Colonic mucosa (tissue), 4 donors: Measurements from ENCODE around the gene PDCD11. TPM values are rescaled to one million over a fixed set of nuclear protein-coding genes. Genes with fewer than 3 reads are reported as not detected.
"Not testable (repeated sequence)": the region's sequence is repeated elsewhere in the genome, so short reads cannot be mapped to it uniquely, and the experiment has no call there.

ENCODE experiments used
- DNase-seq: peaks from one replicate; pipeline ENCODE4 v3.0.0-alpha.2; 2020
- H3K27ac ChIP-seq: fragments of 200-600 bp; one replicate; pipeline ENCODE4 v1.8.0; 2021
- H3K27me3 ChIP-seq: fragments of 200-600 bp; one replicate; pipeline ENCODE4 v1.8.0; 2021
- H3K36me3 ChIP-seq: fragments of 200-600 bp; one replicate; pipeline ENCODE4 v1.8.0; 2021
- H3K4me1 ChIP-seq: fragments of 200-600 bp; one replicate; pipeline ENCODE4 v1.8.0; 2021; ENCODE audit warnings: mild to moderate bottlenecking
- H3K4me3 ChIP-seq: fragments of 200-600 bp; one replicate; pipeline ENCODE4 v1.8.0; 2021
- H3K9ac ChIP-seq, 2 donors: one replicate each; pipeline ENCODE4 v1.7.0; 2013; ENCODE audit warnings: control low read depth in 2 of 2, low read depth in 2 of 2, low read length in 2 of 2
- H3K9me3 ChIP-seq: fragments of 200-600 bp; one replicate; pipeline ENCODE4 v1.8.0; 2021
- CTCF ChIP-seq: fragments of 200-600 bp; IDR thresholded peaks from one replicate; pipeline ENCODE4 v1.8.0; 2022; ENCODE audit warnings: antibody characterized with exemption, mild to moderate bottlenecking
- intact Hi-C: fragments of 100-400 bp; cut with DNase I; formaldehyde crosslinking; loops from one replicate; pipeline ENCODE4 v1.14.1; 2022
- total RNA-seq, 2 donors: library from RNA; stranded (reverse); fragmentation: NEBNext Ultra II Directional in 1 of 2; extraction: Animal tissue kit (Norgen Biotek cat#: 25700) in 1 of 2; gene quantifications; one replicate each; pipeline ENCODE4 v1.2.1, GENCODE V29; 2021
- donor health status: healthy.
- donor health status: DM: no; HTN: no; CAD: no.
- donor health status: DM: no; HTN: no; CAD: no.

Gene PDCD11
- total RNA-seq, 2 donors from 2014 or later, result 14.9 to 33.6 TPM

- TF ChIP-seq CTCF, result no peak
- intact Hi-C loops, result no loop called here
- Histone ChIP-seq H3K4me3 (no peak overlapping the region), H3K4me1 (no peaks in the 10 kb centered on the region), H3K27ac (no peak overlapping the region), H3K9me3 (no peaks in the 10 kb centered on the region), H3K27me3 (no peaks in the 10 kb centered on the region), H3K36me3 (no peaks in the 10 kb centered on the region), H3K9ac (no peak overlapping the region)
- no peak for DNase-seq
Observed at GRCh38 chr10:103355906-103356599, 40.4 kb upstream of the PDCD11 start.

- H3K4me3 ChIP-seq, H3K27me3 ChIP-seq, H3K36me3 ChIP-seq, H3K4me1 ChIP-seq, H3K27ac ChIP-seq, intact Hi-C loops, DNase-seq, H3K9me3 ChIP-seq, H3K9ac ChIP-seq: not testable (repeated sequence)
Observed at GRCh38 chr10:103359493-103359892, 36.9 kb upstream of the PDCD11 start.

GRCh38 chr10:103360791-103361190, 35.6 kb upstream of the PDCD11 start:
- H3K9me3 ChIP-seq, H3K27me3 ChIP-seq, H3K9ac ChIP-seq, H3K27ac ChIP-seq, H3K4me3 ChIP-seq, intact Hi-C loops, H3K36me3 ChIP-seq, H3K4me1 ChIP-seq, DNase-seq: not testable (repeated sequence)

- no peak for TF ChIP-seq CTCF
Observed at GRCh38 chr10:103367379-103367781, 29.0 kb upstream of the PDCD11 start.

GRCh38 chr10:103367782-103368518, 28.5 kb upstream of the PDCD11 start, which contains the start of gene TAF5:
TSS of gene TAF5 (plus strand) at chr10:103367976. CDS start at chr10:103367990, 14 bp downstream.
- Histone ChIP-seq H3K9me3 (no peaks in the 10 kb centered on the region), H3K27ac (peak within 1 kb of the TSS; percentile 89), H3K4me1 (no peaks in the 10 kb centered on the region), H3K27me3 (no peaks in the 10 kb centered on the region), H3K4me3 (peak within 1 kb of the TSS; percentile 96), H3K36me3 (no peaks in the 10 kb centered on the region), H3K9ac (peak within 1 kb of the TSS; percentile 72 to 96)
- intact Hi-C loops, result no loop called here
- TF ChIP-seq CTCF, result no peak
- peak; percentile 95 for DNase-seq

More at GRCh38 chr10:103367379-103367781, 29.0 kb upstream of the PDCD11 start:
- peak; percentile 23 for DNase-seq
- intact Hi-C loops, result no loop called here
- Histone ChIP-seq H3K27me3 (no peaks in the 10 kb centered on the region), H3K4me1 (no peaks in the 10 kb centered on the region), H3K27ac (peak overlapping the region; percentile 89), H3K9ac (peak overlapping the region in 1 of 2 donors; percentile 72), H3K9me3 (no peaks in the 10 kb centered on the region), H3K4me3 (peak overlapping the region; percentile 96), H3K36me3 (no peaks in the 10 kb centered on the region)

GRCh38 chr10:103373544-103373943, 22.9 kb upstream of the PDCD11 start:
- DNase-seq, result no peak
- H3K9ac ChIP-seq, result peak overlapping the region in 1 of 2 donors; percentile 66
- no peaks in the 10 kb centered on the region for H3K9me3 ChIP-seq
- intact Hi-C loops, result no loop called here
- H3K27ac ChIP-seq, result peak overlapping the region; percentile 70
- H3K36me3 ChIP-seq, result no peaks in the 10 kb centered on the region
- no peak for TF ChIP-seq CTCF
- H3K4me1 ChIP-seq, result no peaks in the 10 kb centered on the region
- H3K4me3 ChIP-seq, result no peak overlapping the region
- no peaks in the 10 kb centered on the region for H3K27me3 ChIP-seq
